Activated T-cell treated with anti-CD3 and anti-CD28 coated beads for 24 hours (primary cell): Measurements from ENCODE around the gene ACCS.

Experiments
- DNase-seq: peaks from one replicate; pipeline ENCODE4 v3.0.0-alpha.2; 2020; ENCODE audit warnings: low read depth

The ACCS gene

GRCh38 chr11:44037658-44037998 is 28.4 kb upstream of the ACCS start:
- DNase-seq, result no peak

GRCh38 chr11:44043157-44043556 is 22.9 kb upstream of the ACCS start:
- no peak for DNase-seq

DNA sequence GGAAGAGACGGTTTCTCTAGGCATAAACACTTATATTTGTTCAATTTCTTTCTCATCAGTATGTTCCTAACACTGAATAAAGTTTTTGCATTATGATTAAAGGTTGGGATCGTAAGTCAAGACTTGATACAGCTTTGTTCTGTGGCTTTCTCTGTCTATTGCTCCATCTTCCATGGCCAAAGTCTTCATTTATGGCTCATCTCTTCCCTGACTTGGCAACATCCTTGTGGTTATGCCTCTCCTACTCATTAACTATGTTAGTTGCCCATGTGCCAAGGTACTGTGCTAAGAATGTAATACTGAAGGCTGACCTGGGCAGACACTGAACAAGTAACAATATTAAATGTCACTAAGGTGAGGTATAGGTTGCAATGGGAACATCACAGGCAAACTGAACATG is 19.9 kb upstream of the ACCS start:
- no peak for DNase-seq

DNA sequence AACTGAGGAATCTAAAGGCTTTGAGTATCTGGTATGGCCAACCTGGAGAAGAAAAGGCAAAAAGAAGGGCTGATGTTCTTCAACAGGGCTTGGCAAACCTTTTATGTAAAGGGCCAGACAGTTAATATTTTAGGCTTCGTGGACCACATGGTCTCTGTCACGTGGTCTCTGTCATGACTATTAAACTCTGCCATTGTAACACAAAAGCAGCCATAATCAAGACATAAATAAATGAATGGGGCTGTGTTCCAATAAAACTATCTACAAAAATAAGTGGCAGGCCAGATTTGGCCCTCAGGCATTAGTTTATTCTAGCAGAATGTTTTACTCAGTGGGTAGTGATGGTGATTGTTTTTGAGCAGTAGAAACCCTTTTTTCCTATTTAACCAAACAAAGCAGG is 18.8 kb upstream of the ACCS start:
- DNase-seq, result no peak

DNA sequence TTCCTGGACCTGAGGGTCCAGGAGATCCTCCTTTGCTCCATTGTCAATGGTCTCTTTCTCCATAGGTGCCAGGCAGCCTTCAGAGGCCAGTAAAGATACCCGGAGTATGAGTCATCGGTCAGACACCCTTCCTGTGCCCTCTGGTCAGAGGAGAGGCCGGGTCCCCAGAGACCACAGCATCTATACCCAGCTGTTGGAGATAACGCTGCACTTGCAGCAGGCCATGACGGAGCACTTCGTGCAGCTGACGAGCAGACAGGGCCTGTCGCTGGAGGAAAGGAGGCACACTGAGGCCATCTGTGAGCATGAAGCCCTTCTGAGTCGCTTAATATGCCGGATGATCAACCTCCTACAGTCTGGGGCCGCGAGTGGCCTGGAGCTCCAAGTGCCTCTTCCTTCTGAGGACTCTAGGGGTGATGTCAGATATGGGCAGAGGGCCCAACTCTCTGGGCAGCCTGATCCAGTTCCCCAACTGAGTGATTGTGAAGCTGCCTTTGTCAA is 18.1 kb upstream of the ACCS start, which contains the start of gene ACCSL:
TSS of gene ACCSL (plus strand) at position 51 of the 501 bp plus-strand sequence. CDS start at position 107, 56 bp downstream.
- DNase-seq, result no peak

GRCh38 chr11:44049832-44050231 is 16.2 kb upstream of the ACCS start:
- no peak for DNase-seq

DNA sequence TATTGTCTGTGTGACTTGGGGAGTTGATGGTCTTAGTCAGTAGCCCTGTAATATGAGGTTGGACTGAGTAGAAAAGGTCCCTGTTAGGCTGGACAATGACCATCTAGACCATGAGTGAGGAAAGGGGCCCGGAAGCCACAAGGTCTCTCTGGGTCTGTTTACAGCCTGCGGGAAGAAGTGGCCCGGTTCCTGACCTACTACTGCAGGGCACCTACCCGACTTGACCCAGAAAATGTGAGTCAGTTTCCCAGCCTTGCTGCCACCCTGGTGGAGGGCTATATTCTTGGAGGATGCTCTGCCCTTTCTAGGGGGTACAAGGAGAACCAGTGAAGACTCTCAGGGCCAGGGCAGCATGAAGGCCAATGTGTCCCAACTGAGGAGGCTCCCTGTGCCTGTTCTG is 14.9 kb upstream of the ACCS start:
- DNase-seq, result no peak

DNA sequence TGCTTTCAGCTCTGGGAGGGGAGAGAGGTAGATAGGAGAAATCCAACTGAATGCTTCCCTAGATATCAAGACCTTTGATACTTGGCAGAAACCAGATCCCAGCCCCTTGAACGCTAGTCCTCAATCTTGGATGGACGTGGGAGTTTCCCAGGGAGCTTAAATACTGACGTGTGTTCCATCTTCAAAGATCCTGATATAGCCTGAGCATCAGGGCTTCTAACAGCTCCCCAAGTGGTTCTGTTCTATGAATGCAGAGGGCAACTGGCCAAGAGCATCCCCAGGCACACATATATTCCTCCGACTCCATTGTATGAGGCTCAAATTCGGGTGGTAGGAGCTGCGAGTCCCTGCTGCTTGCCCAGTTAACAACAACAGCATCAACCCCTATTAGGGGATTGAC is 8.7 kb upstream of the ACCS start:
- no peak for DNase-seq

DNA sequence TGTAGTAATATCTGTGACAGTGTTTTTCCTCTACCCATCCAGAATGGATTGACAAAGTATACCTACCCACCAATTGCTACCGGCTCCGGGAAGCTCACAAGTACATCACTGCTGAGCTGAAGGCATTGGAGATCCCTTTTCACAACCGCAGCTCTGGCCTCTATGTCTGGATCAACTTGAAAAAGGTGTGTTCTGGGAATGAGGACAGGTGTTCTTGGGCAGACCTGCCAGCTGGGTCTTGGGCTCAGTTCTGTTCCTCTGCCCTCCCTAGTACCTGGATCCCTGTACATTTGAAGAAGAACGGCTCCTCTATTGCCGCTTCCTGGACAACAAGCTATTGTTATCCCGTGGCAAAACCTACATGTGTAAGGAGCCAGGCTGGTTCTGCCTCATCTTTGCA is 7.8 kb upstream of the ACCS start:
- DNase-seq, result no peak

GRCh38 chr11:44065161-44065661 is 859 bp upstream of the ACCS start:
- DNase-seq, result no peak

DNA sequence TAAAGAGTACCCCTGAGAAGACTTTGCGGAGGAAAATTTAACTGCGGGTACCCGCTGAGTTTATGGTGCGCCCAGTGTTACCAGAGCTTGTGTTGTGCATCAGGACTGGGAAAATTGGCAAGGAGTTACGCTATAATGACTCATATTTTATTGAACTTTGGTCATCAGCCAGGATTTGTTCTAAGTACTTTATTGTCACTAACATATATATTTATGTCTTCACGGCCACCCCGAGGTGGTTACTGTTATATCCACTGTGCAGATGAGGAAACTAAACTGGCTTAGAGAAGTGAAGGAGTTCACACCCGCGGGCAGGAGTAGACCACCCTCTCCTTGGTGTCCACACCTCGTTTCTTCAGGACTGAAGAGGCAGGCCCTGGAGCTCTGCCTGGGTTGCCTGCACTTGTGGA is 667 bp downstream of the ACCS start:
- DNase-seq, result no peak

DNA sequence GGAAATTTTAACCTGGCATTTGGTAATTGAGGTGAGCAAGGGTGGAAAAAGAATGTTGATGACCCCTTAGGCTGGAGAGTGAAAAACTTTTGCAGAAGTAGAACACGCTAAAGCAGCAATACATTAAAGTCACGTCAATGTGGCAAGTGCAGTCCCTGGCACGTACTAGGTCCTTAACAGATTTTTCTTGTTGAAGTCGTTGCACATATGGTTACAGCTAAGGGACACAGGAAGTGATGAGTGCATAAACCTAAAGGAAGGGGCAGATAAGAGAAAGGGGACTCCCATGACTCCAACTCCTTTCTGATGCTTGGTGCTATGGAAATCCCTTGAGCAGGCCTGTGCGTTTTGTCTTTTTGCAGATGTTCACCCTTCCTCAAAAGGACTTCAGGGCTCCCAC is 1.2 kb downstream of the ACCS start:
- DNase-seq, result no peak

DNA sequence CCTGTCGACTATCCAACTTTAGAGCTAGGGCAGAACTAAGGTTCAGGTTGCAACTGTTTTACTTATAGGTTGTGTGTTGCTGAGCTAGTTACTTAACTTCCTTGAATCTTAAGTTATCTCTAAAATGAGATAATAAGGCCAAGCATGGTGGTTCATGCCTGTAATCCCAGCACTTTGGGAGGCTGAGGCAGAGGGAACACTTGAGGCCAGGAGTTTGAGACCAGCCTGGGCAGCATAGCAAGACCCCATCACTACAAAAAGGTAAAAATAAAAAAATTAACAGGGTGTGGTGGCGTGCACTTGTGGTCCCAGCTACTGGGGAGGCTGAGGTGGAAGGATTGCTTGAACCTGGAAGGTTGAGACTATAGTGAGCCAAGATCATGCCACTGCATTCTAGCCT is 2.1 kb downstream of the ACCS start:
- no peak for DNase-seq

DNA sequence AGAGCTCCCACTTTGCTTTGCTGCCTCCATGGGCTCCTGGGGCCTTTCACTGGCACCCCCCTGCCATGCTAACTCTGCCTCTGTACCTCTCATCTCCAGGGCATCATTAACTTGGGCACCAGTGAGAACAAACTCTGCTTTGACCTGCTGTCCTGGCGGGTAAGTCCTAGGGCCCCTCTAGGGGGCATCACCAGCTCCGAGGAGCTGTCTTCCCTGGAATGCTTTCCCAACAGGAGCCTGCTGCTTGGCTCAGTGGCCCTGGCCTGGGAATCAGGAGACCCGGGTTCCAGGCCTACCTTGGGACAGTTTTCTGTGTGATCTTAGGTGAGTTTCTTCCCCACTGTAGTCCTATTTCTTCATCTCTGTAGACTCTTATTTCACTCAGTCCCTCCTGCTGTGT is 5.1 kb downstream of the ACCS start:
- no peak for DNase-seq

DNA sequence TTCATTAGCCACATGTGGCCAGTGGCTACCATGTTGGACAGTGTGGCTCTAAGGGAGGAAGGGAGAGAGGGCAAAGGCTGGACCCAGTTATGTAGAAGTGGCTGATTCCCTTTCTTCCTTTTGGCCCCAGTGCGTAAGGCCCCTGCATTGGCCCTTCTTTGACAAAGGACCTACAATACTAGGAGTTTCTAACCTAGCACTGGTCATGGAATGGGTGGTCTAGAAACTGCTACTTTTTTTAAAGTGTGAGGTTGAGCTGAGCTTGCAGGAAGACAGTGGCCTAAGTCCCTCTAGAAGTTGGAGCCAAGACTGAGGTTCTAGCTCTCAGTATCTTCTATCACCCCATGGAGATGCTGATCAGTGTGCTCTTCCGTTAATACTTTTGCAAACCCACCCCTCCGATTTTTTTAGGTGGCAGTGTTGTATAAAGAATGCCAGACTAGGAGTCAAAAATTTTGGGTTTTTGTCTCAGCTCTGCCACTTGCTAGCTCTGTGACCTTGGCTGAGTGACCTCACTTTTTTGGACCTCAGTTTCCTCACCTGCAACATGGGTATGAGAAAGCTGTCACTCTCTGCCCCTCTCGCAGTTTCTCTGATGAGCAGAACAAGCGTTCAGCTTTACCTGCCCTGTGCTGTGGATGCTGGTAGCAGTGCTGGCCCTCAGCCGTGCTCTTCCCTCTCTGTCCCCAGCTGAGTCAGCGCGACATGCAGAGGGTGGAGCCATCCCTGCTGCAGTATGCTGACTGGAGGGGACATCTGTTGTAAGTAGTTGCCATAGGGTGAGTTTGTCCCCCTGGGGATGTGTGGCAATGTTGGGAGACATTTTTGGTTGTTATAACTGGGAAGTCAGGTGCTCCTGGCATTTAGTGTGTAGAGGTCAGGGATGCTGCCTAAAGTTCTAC is 6.9 kb downstream of the ACCS start:
- DNase-seq, result no peak

DNA sequence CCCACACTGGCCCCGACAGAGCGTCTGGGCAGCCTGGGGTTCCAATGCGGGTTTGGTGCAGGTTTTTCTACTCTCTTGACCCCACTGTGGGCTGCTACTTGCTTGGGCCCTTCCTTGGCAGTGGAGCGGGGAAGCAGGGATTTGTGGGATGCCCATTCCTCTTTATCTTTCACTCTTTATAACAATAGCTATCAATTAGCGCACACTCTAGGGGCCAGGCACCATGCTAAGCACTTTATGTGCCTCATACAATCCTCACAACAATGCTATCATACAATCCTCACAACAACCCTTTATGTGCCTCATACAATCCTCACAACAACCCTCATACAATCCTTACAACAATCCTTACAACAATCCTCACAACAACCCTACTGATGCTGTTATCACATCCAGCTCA is 12.7 kb downstream of the ACCS start:
- no peak for DNase-seq

DNA sequence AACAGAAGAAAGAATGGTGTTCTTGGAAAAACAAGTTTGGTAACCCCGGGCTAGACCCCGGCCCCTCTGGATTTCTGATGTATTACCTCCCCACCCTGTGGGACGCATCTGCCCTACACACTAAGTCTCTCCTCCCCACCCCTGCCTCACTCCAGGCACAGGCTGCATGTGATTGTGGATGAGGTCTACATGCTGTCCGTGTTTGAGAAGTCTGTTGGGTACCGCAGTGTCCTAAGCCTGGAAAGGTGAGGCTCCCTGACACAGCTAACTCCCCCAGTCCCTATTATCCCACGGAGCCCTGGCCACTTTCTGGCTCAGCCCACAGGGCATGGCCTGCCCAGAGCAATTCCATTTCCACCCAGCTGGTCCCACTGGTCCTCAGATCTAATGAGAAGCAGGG is 13.3 kb downstream of the ACCS start:
- no peak for DNase-seq

DNA sequence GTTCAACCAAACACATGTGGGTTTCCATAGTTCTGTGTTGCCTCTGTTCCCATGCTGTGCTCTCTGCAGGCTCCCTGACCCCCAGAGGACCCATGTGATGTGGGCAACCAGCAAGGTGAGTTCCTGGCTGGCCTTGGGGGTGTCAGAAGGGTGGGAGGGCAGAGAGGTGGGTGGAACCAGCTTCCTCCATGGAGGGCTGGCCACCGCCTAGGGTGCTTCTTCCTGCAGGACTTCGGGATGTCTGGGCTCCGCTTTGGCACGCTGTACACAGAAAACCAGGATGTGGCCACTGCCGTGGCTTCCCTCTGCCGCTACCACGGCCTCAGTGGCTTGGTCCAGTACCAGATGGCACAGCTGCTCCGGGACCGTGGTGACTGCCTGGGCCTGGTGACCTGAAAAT is 14.9 kb downstream of the ACCS start:
- DNase-seq, result no peak

DNA sequence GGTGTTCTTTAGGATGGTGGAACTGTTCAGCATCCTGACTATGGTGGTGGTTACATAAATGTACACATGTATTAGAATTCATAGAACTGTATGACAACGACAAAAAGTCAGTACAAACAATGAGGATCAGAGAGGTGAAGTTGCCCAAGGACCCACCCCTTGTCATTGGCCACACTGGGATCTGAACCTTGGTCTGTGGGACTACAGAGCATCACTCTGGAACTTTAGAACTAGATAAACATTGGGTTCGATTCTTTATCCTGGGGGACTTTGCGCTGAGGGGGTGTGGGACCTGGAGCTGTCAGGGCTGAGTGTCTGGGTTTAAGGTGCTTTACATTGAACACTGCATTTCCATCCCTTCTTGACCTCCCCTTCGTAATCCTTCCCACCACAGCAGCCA is 16.6 kb downstream of the ACCS start:
- no peak for DNase-seq

DNA sequence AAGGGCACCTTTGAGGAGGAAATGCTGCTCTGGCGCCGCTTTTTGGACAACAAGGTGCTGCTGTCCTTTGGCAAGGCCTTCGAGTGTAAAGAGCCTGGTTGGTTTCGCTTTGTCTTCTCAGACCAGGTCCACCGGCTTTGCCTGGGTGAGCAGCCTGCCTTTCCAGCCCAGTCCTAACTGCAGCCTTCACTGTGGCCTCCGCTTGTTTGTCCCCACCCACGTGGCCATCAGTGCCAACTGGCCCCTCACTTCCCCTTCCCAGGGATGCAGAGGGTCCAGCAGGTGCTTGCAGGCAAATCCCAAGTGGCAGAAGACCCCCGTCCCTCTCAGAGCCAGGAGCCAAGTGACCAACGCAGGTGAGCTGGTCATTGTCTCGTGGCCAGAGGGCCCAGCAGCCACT is 17.4 kb downstream of the ACCS start:
- no peak for DNase-seq

DNA sequence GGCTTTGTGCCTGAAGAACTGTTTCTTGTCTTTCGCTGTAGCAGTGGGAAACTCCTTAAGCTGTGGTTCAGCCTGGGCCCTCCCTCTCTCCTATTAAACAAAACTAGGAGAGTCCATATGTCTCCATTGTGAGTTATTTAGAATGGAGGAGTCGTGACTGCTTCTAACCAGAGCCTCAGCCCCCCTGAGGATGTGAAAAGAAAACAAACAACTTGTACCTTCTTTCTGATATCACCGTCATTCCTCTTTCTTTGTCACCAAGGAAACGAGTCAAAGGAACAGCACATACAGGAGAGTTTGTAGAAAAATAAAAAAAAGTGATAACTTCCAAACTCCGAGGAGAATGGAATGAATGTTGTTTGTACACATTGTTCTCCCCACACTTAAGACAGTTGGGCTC is 17.8 kb downstream of the ACCS start:
- no peak for DNase-seq

DNA sequence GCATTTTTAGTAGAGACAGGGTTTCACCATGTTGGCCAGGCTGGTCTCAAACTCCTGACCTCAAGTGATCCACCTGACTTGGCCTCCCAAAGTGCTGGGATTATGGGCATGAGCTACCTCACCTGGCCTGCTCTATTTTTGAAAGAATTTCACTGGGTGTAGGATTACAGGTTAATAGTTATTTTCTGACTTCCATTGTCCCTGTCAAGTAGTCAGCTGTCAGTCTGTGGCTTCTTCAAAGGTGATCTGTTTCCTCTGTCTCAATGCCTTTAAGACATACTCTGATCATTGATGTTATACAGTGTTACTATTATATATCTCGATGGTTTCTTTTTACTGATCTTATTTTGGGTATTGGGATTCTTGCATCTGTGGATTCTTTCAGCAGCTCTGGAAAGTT is 19.3 kb downstream of the ACCS start:
- no peak for DNase-seq

DNA sequence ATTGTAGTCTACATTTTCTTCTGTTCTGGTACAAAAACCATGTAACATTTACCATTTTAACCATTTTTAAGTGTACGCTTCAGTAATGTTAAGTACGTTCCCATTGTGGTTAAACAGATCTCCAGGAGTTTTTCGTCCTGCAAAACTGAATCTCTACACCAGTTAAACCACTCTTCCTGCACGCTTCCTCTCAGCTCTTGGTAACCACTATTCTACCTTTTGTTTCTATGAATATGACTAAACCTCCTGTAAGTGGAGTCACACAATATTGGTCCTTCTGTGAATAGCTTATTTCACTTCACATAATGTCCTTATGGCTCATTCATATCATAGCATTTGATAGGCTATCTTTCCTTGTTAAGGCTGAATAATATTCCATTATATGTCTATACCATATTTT is 22.3 kb downstream of the ACCS start:
- no peak for DNase-seq

DNA sequence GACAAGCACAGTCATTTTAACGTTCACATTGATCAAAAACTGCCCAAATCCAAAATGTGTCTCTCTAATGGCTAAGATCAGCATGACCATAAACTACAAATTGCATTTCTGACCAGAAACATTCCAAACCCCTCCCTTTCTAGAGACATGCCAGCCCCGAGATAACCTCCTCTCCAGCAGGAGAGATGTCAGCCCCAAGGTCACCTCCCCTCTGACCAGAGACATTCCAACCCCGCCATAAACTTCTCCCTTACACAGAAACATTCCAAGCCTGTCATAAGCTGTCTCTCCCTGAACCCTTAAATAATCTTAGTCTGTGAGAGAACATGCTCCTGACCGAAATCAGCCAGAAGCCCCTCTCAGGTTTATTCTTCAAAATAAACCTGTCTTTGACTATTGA is 22.8 kb downstream of the ACCS start:
- DNase-seq, result no peak
